ENCODE data around the gene SPEM2.

DNA sequence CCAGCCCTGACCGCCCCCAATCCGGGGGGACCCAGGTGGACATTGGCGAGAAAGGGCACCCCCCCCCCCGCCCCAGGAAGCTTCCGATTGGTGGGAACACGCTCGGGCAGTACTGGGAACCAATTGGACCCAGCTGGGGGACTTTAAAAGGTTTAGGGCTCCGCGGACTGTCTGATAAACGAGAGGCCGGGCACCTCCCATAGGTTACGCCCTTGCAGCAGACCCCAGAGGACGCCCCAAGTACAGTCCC is 21.8 kb upstream of the SPEM2 start:
- TF ChIP-seq, protein P1, sequence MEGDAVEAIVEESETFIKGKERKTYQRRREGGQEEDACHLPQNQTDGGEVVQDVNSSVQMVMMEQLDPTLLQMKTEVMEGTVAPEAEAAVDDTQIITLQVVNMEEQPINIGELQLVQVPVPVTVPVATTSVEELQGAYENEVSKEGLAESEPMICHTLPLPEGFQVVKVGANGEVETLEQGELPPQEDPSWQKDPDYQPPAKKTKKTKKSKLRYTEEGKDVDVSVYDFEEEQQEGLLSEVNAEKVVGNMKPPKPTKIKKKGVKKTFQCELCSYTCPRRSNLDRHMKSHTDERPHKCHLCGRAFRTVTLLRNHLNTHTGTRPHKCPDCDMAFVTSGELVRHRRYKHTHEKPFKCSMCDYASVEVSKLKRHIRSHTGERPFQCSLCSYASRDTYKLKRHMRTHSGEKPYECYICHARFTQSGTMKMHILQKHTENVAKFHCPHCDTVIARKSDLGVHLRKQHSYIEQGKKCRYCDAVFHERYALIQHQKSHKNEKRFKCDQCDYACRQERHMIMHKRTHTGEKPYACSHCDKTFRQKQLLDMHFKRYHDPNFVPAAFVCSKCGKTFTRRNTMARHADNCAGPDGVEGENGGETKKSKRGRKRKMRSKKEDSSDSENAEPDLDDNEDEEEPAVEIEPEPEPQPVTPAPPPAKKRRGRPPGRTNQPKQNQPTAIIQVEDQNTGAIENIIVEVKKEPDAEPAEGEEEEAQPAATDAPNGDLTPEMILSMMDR (IDR thresholded peaks at IDR 0.05) = no peak
- TF ChIP-seq POLR2A (IDR thresholded peaks at IDR 0.05) = no peak

Measured in thyroid gland (tissue), 4 donors.